Esophagus squamous epithelium (tissue), 5 donors: ENCODE results near the gene NDUFAF4. TPM values are rescaled to one million over a fixed set of nuclear protein-coding genes. Genes with fewer than 3 reads are reported as not detected.
A peak's percentile ranks its signal among the peaks of the same experiment; 100 is the strongest.

Experiments used
- DNase-seq: peaks from one replicate; lab custom pipeline; 2025; lab: John Stamatoyannopoulos, UW
- H3K27ac ChIP-seq, 4 donors: fragments of 200-600 bp; sonication (generic); one replicate each; pipeline ENCODE4 v1.5.1; 2016 to 2019; ENCODE audit warnings: mild to moderate bottlenecking in 1 of 4
- H3K27me3 ChIP-seq, 4 donors: fragments of 200-600 bp; sonication (generic); 1 replicate in 3 of 4; 2 replicates in 1 of 4; pipeline versions ENCODE4 v1.5.1 to v1.6.0; 2017 to 2021; ENCODE audit warnings: antibody characterized with exemption in 1 of 4
- H3K36me3 ChIP-seq, 3 donors: fragments of 200-600 bp; sonication (generic); one replicate each; pipeline ENCODE4 v1.5.1; 2016 to 2019
- H3K4me1 ChIP-seq, 3 donors: fragments of 200-600 bp; sonication (generic); one replicate each; pipeline ENCODE4 v1.5.1; 2017 to 2019
- H3K4me3 ChIP-seq, 4 donors: fragments of 200-600 bp; sonication (generic); 1 replicate in 3 of 4; 2 replicates in 1 of 4; pipeline ENCODE4 v1.5.1; 2016 to 2019; ENCODE audit warnings: mild to moderate bottlenecking in 2 of 4, moderate library complexity in 1 of 4
- H3K9me3 ChIP-seq, 3 donors: fragments of 200-600 bp; sonication (generic); one replicate each; pipeline ENCODE4 v1.5.1; 2016 to 2019
- CTCF ChIP-seq, 6 experiments: fragments of 450-650 bp in 4 of 6; fragments of 200-600 bp in 2 of 6; sonication (generic) in 2 of 6; IDR thresholded peaks; one replicate each; pipeline ENCODE4 v1.5.1; 2016 to 2019; ENCODE audit warnings: antibody characterized with exemption in 6 of 6, mild to moderate bottlenecking in 4 of 6, moderate library complexity in 4 of 6
- POLR2A ChIP-seq, 4 donors: fragments of 450-650 bp; IDR thresholded peaks; one replicate each; pipeline ENCODE4 v1.6.1; 2017; ENCODE audit warnings: antibody characterized with exemption in 4 of 4, mild to moderate bottlenecking in 4 of 4, moderate library complexity in 3 of 4
- WGBS, 2 donors: methylation state at CpG; one replicate each; pipeline ENCODE4 v1.1.5; 2018; 5-methylcytosine and 5-hydroxymethylcytosine counted together
- intact Hi-C: fragments of 100-400 bp; cut with DNase I; formaldehyde crosslinking; loops from one replicate; pipeline ENCODE4 v1.15.0; 2022
- total RNA-seq, 4 donors: library from RNA; depleted of rRNA; stranded (reverse); fragments of >200 nt; gene quantifications; one replicate each; pipeline ENCODE4 v1.1.0, GENCODE V29; 2016
- donor health status: DM: yes; HTN: yes; CAD: no.

NDUFAF4 gene
- total RNA-seq, 4 donors from 2014 or later = 21.8 to 29.6 (median 25.3) TPM

- Histone ChIP-seq H3K27me3 (peaks cover 0 to 13% (median 0%) of the 10 kb centered on the region in 4 donors), H3K4me3 (no peak overlapping the region), H3K36me3 (no peaks in the 10 kb centered on the region), H3K4me1 (peaks cover 0 to 12% (median 4%) of the 10 kb centered on the region in 3 donors), H3K27ac (no peak overlapping the region), H3K9me3 (no peaks in the 10 kb centered on the region)
- intact Hi-C loops = no loop called here
- TF ChIP-seq POLR2A (IDR thresholded peaks at IDR 0.05) (no peak), CTCF (IDR thresholded peaks at IDR 0.05) (no peak)
- DNase-seq = no peak
- WGBS, 2 donors = 45 to 60% methylated on average over 3 of the region's 3 CpGs
Measured at GRCh38 chr6:96926425-96926824, 28.7 kb upstream of the NDUFAF4 start.

- intact Hi-C loops = no loop called here
- Histone ChIP-seq H3K4me1 (peaks cover 0 to 12% (median 4%) of the 10 kb centered on the region in 3 donors), H3K27ac (no peak overlapping the region), H3K27me3 (peaks cover 0 to 10% (median 0%) of the 10 kb centered on the region in 4 donors), H3K4me3 (peak overlapping the region; percentile 40 to 81 (median 57)), H3K36me3 (no peaks in the 10 kb centered on the region), H3K9me3 (no peaks in the 10 kb centered on the region)
- DNase-seq = no peak
- TF ChIP-seq CTCF (IDR thresholded peaks at IDR 0.05) (no peak), POLR2A (IDR thresholded peaks at IDR 0.05) (no peak)
- 19% methylated on average over 8 of the region's 8 CpGs for WGBS, 2 donors
Measured at GRCh38 chr6:96925290-96925687, 27.6 kb upstream of the NDUFAF4 start.

GRCh38 chr6:96923871-96924493, 26.3 kb upstream of the NDUFAF4 start:
- 10 to 21% methylated on average over 6 to 8 of the region's 34 CpGs for WGBS, 2 donors
- intact Hi-C loops = no loop called here
- no peak for TF ChIP-seq CTCF (IDR thresholded peaks at IDR 0.05)
- TF ChIP-seq POLR2A (IDR thresholded peaks at IDR 0.05) = no peak

GRCh38 chr6:96923400-96923799, 25.7 kb upstream of the NDUFAF4 start:
- intact Hi-C loops = no loop called here
- WGBS, 2 donors = 77% methylated on average over 3 of the region's 3 CpGs
- peak overlapping the region in 3 of 4 donors; percentile 67 to 84 (median 77) for H3K27ac ChIP-seq
- no peaks in the 10 kb centered on the region for H3K27me3 ChIP-seq
- peak overlapping the region in 1 of 4 donors; percentile 54 for H3K4me3 ChIP-seq
- no peak for DNase-seq
- no peaks in the 10 kb centered on the region for H3K36me3 ChIP-seq
- TF ChIP-seq POLR2A (IDR thresholded peaks at IDR 0.05) (no peak), CTCF (IDR thresholded peaks at IDR 0.05) (no peak)
- peaks cover 0 to 12% (median 4%) of the 10 kb centered on the region in 3 donors for H3K4me1 ChIP-seq
- no peaks in the 10 kb centered on the region for H3K9me3 ChIP-seq

More at GRCh38 chr6:96923871-96924493, 26.3 kb upstream of the NDUFAF4 start:
- H3K27ac ChIP-seq = peak overlapping the region; percentile 63 to 84 (median 72)
- peak overlapping the region; percentile 40 to 81 (median 57) for H3K4me3 ChIP-seq
- no peak for DNase-seq
- H3K4me1 ChIP-seq = peaks cover 0 to 12% (median 4%) of the 10 kb centered on the region in 3 donors
- H3K9me3 ChIP-seq = no peaks in the 10 kb centered on the region
- H3K27me3 ChIP-seq = peaks cover 0 to 1% (median 0%) of the 10 kb centered on the region in 4 donors
- no peaks in the 10 kb centered on the region for H3K36me3 ChIP-seq

GRCh38 chr6:96917098-96917497, 19.4 kb upstream of the NDUFAF4 start:
- no peaks in the 10 kb centered on the region for H3K4me1 ChIP-seq
- H3K36me3 ChIP-seq = no peaks in the 10 kb centered on the region
- TF ChIP-seq POLR2A (IDR thresholded peaks at IDR 0.05) (no peak), CTCF (IDR thresholded peaks at IDR 0.05) (no peak)
- H3K27me3 ChIP-seq = peaks cover 0 to 9% (median 0%) of the 10 kb centered on the region in 4 donors
- no peak overlapping the region for H3K27ac ChIP-seq
- H3K4me3 ChIP-seq = no peak overlapping the region
- WGBS, 2 donors = 74 to 82% methylated on average over 1 of the region's 1 CpG
- intact Hi-C loops = no loop called here
- H3K9me3 ChIP-seq = no peaks in the 10 kb centered on the region
- no peak for DNase-seq
